Neural progenitor cell (in vitro differentiated cells): ENCODE results near the gene PPP1R13L. TPM values are rescaled to one million over a fixed set of nuclear protein-coding genes. Genes with fewer than 3 reads are reported as not detected.

ENCODE experiments used
- DNase-seq: peaks from one replicate; pipeline ENCODE4 v3.0.0-alpha.2; 2016; ENCODE audit warnings: low spot score
- H2AFZ ChIP-seq: fragments of 200-600 bp; sonication (generic); replicated peaks from 2 replicates; pipeline ENCODE4 v1.6.1; 2016; ENCODE audit warnings: antibody characterized with exemption
- H3F3A ChIP-seq: fragments of 200-600 bp; sonication (generic); 2 replicates; pipeline ENCODE4 v1.6.1; 2016; ENCODE audit warnings: antibody characterized with exemption, low read depth
- H3K27ac ChIP-seq: fragments of 200-600 bp; sonication (generic); 2 replicates; pipeline ENCODE4 v1.5.1; 2016; ENCODE audit warnings: mild to moderate bottlenecking
- H3K27me3 ChIP-seq: fragments of 200-600 bp; sonication (generic); 2 replicates; pipeline ENCODE4 v1.6.1; 2016; ENCODE audit warnings: mild to moderate bottlenecking, moderate library complexity
- H3K36me3 ChIP-seq: fragments of 200-600 bp; sonication (generic); 2 replicates; pipeline ENCODE4 v1.5.1; 2016
- H3K4me1 ChIP-seq: fragments of 200-600 bp; sonication (generic); 2 replicates; pipeline ENCODE4 v1.6.1; 2016; ENCODE audit warnings: mixed run types
- H3K4me2 ChIP-seq: fragments of 200-600 bp; sonication (generic); 2 replicates; pipeline ENCODE4 v1.6.1; 2016
- H3K4me3 ChIP-seq: fragments of 200-600 bp; sonication (generic); 2 replicates; pipeline ENCODE4 v1.5.1; 2016
- H3K79me2 ChIP-seq: fragments of 200-600 bp; sonication (generic); 2 replicates; pipeline ENCODE4 v1.6.1; 2016; ENCODE audit warnings: low read depth
- H3K9ac ChIP-seq: fragments of 200-600 bp; sonication (generic); 2 replicates; pipeline ENCODE4 v1.6.1; 2016
- H3K9me3 ChIP-seq: fragments of 200-600 bp; sonication (generic); 2 replicates; pipeline ENCODE4 v1.5.1; 2016; ENCODE audit warnings: low read depth
- H4K20me1 ChIP-seq: fragments of 200-600 bp; sonication (generic); 2 replicates; pipeline ENCODE4 v1.6.1; 2016; ENCODE audit warnings: low read depth
- H3K27ac Mint-ChIP-seq: 3 replicates; pipeline ENCODE4 v1.8.0; 2021; ENCODE audit warnings: mixed read lengths
- H3K27me3 Mint-ChIP-seq: 2 replicates; pipeline ENCODE4 v1.8.0; 2022; ENCODE audit warnings: low read depth, mild to moderate bottlenecking, inconsistent platforms, moderate library complexity, mixed read lengths; ENCODE audit not compliant: insufficient read depth
- H3K36me3 Mint-ChIP-seq: 3 replicates; pipeline ENCODE4 v1.8.0; 2021; ENCODE audit warnings: mixed read lengths
- H3K4me1 Mint-ChIP-seq: 3 replicates; pipeline ENCODE4 v1.8.0; 2021; ENCODE audit warnings: mixed read lengths
- H3K4me3 Mint-ChIP-seq: 3 replicates; pipeline ENCODE4 v1.8.0; 2021; ENCODE audit warnings: mild to moderate bottlenecking, moderate library complexity, mixed read lengths
- H3K9me3 Mint-ChIP-seq: 3 replicates; pipeline ENCODE4 v1.8.0; 2020; ENCODE audit warnings: mixed read lengths
- CTCF ChIP-seq: fragments of 200-600 bp; sonication (generic); IDR thresholded peaks from 2 replicates; pipeline ENCODE4 v1.5.1; 2017; ENCODE audit warnings: antibody characterized with exemption, mild to moderate bottlenecking
- EZH2 ChIP-seq: fragments of 200-600 bp; sonication (generic); IDR thresholded peaks from 2 replicates; pipeline ENCODE4 v1.6.1; 2017; ENCODE audit warnings: antibody characterized with exemption, mild to moderate bottlenecking, moderate library complexity
- EZH2phosphoT487 ChIP-seq: fragments of 200-600 bp; sonication (generic); IDR thresholded peaks from 2 replicates; pipeline ENCODE4 v1.6.1; 2017; ENCODE audit warnings: antibody characterized with exemption
- total RNA-seq: library from RNA; depleted of rRNA; stranded (reverse); fragments of >200 nt; gene quantifications from 2 replicates; pipeline ENCODE4 v1.2.3, GENCODE V29; 2015; ENCODE audit warnings: low replicate concordance

Gene PPP1R13L
- total RNA-seq, 1 donor from 2014 or later = 2.9 TPM

GRCh38 chr19:45385392-45386221 is 19.3 kb downstream of the PPP1R13L start:
- H3K4me3 Mint-ChIP-seq = no peak overlapping the region
- no peak overlapping the region for H3K27ac Mint-ChIP-seq
- Histone ChIP-seq H4K20me1 (no peaks in the 10 kb centered on the region), H3K9me3 (no peaks in the 10 kb centered on the region), H3K27ac (no peak overlapping the region), H3F3A (no peaks in the 10 kb centered on the region), H2AFZ (no peak overlapping the region), H3K79me2 (no peaks in the 10 kb centered on the region), H3K9ac (no peak overlapping the region), H3K4me1 (no peaks in the 10 kb centered on the region), H3K4me3 (no peak overlapping the region), H3K27me3 (peaks cover 31% of the 10 kb centered on the region), H3K36me3 (no peaks in the 10 kb centered on the region), H3K4me2 (peak overlapping the region; percentile 27)
- H3K36me3 Mint-ChIP-seq = no peaks in the 10 kb centered on the region
- peaks cover 3% of the 10 kb centered on the region for H3K27me3 Mint-ChIP-seq
- TF ChIP-seq EZH2 (peak; percentile 54), CTCF (no peak), EZH2phosphoT487 (peak; percentile 46)
- peaks cover 2% of the 10 kb centered on the region for H3K4me1 Mint-ChIP-seq
- peak; percentile 19 for DNase-seq
- no peaks in the 10 kb centered on the region for H3K9me3 Mint-ChIP-seq

GRCh38 chr19:45382426-45382825 is 22.4 kb downstream of the PPP1R13L start:
- H3K36me3 Mint-ChIP-seq = no peaks in the 10 kb centered on the region
- Histone ChIP-seq H3K4me1 (peaks cover 4% of the 10 kb centered on the region), H4K20me1 (no peaks in the 10 kb centered on the region), H2AFZ (no peak overlapping the region), H3K4me3 (no peak overlapping the region), H3K9ac (no peak overlapping the region), H3K79me2 (no peaks in the 10 kb centered on the region), H3K9me3 (no peaks in the 10 kb centered on the region), H3F3A (peaks cover 6% of the 10 kb centered on the region), H3K27me3 (peaks cover 31% of the 10 kb centered on the region), H3K4me2 (no peak overlapping the region), H3K36me3 (no peaks in the 10 kb centered on the region), H3K27ac (no peak overlapping the region)
- no peak for TF ChIP-seq EZH2phosphoT487
- TF ChIP-seq CTCF = no peak
- no peak for TF ChIP-seq EZH2
- H3K27me3 Mint-ChIP-seq = peaks cover 8% of the 10 kb centered on the region
- H3K9me3 Mint-ChIP-seq = no peaks in the 10 kb centered on the region
- H3K27ac Mint-ChIP-seq = no peak overlapping the region
- no peak for DNase-seq
- H3K4me3 Mint-ChIP-seq = no peak overlapping the region
- H3K4me1 Mint-ChIP-seq = peaks cover 5% of the 10 kb centered on the region

- Histone ChIP-seq H4K20me1 (no peaks in the 10 kb centered on the region), H3K36me3 (no peaks in the 10 kb centered on the region), H3K4me2 (no peak overlapping the region), H3K79me2 (no peaks in the 10 kb centered on the region), H3K4me1 (peaks cover 4% of the 10 kb centered on the region), H3K9ac (no peak overlapping the region), H3F3A (peaks cover 19% of the 10 kb centered on the region), H3K27ac (no peak overlapping the region), H3K27me3 (peaks cover 8% of the 10 kb centered on the region), H2AFZ (no peak overlapping the region), H3K9me3 (no peaks in the 10 kb centered on the region), H3K4me3 (no peak overlapping the region)
- H3K9me3 Mint-ChIP-seq = no peaks in the 10 kb centered on the region
- H3K27ac Mint-ChIP-seq = no peak overlapping the region
- peaks cover 12% of the 10 kb centered on the region for H3K4me1 Mint-ChIP-seq
- peaks cover 8% of the 10 kb centered on the region for H3K27me3 Mint-ChIP-seq
- H3K4me3 Mint-ChIP-seq = no peak overlapping the region
- H3K36me3 Mint-ChIP-seq = no peaks in the 10 kb centered on the region
- DNase-seq = no peak
- no peak for TF ChIP-seq EZH2
- TF ChIP-seq EZH2phosphoT487 = no peak
- TF ChIP-seq CTCF = no peak
Measured at GRCh38 chr19:45380107-45380506, 24.8 kb downstream of the PPP1R13L start.
